HEK293 (cell line): Measurements from ENCODE around the gene CENPM.

ENCODE experiments used
- CTCF ChIA-PET: fragments of 350-600 bp; formaldehyde crosslinking; extraction: SDS; loops from one replicate; lab custom pipeline; 2021; ENCODE audit warnings: antibody characterized with exemption; lab: Yijun Ruan, JAX
- POLR2A ChIA-PET: fragments of 300-600 bp; formaldehyde crosslinking; extraction: SDS; loops from one replicate; lab custom pipeline; 2020; ENCODE audit warnings: antibody characterized with exemption, inconsistent platforms; lab: Yijun Ruan, JAX
- H3K27ac ChIP-seq: fragments of 200-500 bp; sonication (Bioruptor generic); 2 replicates; pipeline ENCODE4 v1.5.1; 2014; ENCODE audit warnings: low read depth, low read length, control low read depth, inconsistent platforms; ENCODE audit errors: extremely low read depth
- H3K36me3 ChIP-seq, 2 experiments: fragments of 200-500 bp in 1 of 2; sonication (Bioruptor generic) in 1 of 2; 1 replicate in 1 of 2; 2 replicates in 1 of 2; pipeline ENCODE4 v1.5.1; 2014 to 2017; ENCODE audit warnings: inconsistent platforms in 2 of 2, low read length in 2 of 2; ENCODE audit not compliant: control insufficient read depth in 2 of 2, insufficient read depth in 1 of 2
- H3K4me1 ChIP-seq: fragments of 200-500 bp; sonication (Bioruptor generic); 2 replicates; pipeline ENCODE4 v1.5.1; 2014; ENCODE audit warnings: mild to moderate bottlenecking, low read length, inconsistent platforms; ENCODE audit not compliant: control insufficient read depth, insufficient read depth
- H3K4me3 ChIP-seq: 2 replicates; pipeline ENCODE4 v1.5.1; 2011; ENCODE audit warnings: low read depth, mild to moderate bottlenecking, control low read depth, low read length, moderate library complexity
- H3K9me3 ChIP-seq: fragments of 200-500 bp; sonication (Bioruptor generic); 2 replicates; pipeline ENCODE4 v1.5.1; 2014; ENCODE audit warnings: low read depth, low read length, inconsistent platforms; ENCODE audit not compliant: control insufficient read depth, insufficient read depth
- HOXC10 ChIP-seq: sonication (generic); formaldehyde crosslinking; IDR thresholded peaks from 2 replicates; pipeline ENCODE4 v1.8.1; 2023; ENCODE audit warnings: mild to moderate bottlenecking, missing genetic modification reagents
- PRDM4 ChIP-seq: fragments of 450-650 bp; formaldehyde crosslinking; IDR thresholded peaks from 2 replicates; pipeline ENCODE4 v1.5.1; 2017; ENCODE audit warnings: missing biosample characterization, missing genetic modification characterization
- SP2 ChIP-seq: fragments of 450-650 bp; formaldehyde crosslinking; IDR thresholded peaks from 2 replicates; pipeline ENCODE4 v1.5.1; 2016; ENCODE audit warnings: missing biosample characterization, missing genetic modification characterization
- ZBTB10 ChIP-seq: fragments of 450-650 bp; formaldehyde crosslinking; IDR thresholded peaks from 2 replicates; pipeline ENCODE4 v1.5.1; 2016; ENCODE audit warnings: missing biosample characterization, missing genetic modification characterization
- ZBTB21 ChIP-seq: fragments of 450-650 bp; formaldehyde crosslinking; IDR thresholded peaks from 2 replicates; pipeline ENCODE4 v1.5.1; 2017; ENCODE audit warnings: missing biosample characterization, missing genetic modification characterization
- ZFHX2 ChIP-seq: fragments of 450-650 bp; formaldehyde crosslinking; conservative IDR thresholded peaks from 2 replicates; pipeline ENCODE4 v1.5.1; 2016; ENCODE audit warnings: missing biosample characterization, missing genetic modification characterization
- ZNF10 ChIP-seq: fragments of 450-650 bp; formaldehyde crosslinking; IDR thresholded peaks from 2 replicates; pipeline ENCODE4 v1.5.1; 2017; ENCODE audit warnings: missing biosample characterization, missing genetic modification characterization
- ZNF2 ChIP-seq: fragments of 450-650 bp; formaldehyde crosslinking; IDR thresholded peaks from 2 replicates; pipeline ENCODE4 v1.5.1; 2016; ENCODE audit warnings: missing biosample characterization, missing genetic modification characterization
- ZNF202 ChIP-seq: fragments of 450-650 bp; formaldehyde crosslinking; IDR thresholded peaks from 2 replicates; pipeline ENCODE4 v1.5.1; 2016; ENCODE audit warnings: missing biosample characterization, missing genetic modification characterization, borderline replicate concordance
- ZNF23 ChIP-seq: fragments of 450-650 bp; formaldehyde crosslinking; IDR thresholded peaks from 2 replicates; pipeline ENCODE4 v1.5.1; 2016; ENCODE audit warnings: missing biosample characterization, missing genetic modification characterization, borderline replicate concordance
- ZNF248 ChIP-seq: fragments of 450-650 bp; formaldehyde crosslinking; IDR thresholded peaks from 2 replicates; pipeline ENCODE4 v1.5.1; 2017; ENCODE audit warnings: missing biosample characterization, missing genetic modification characterization
- ZNF302 ChIP-seq: fragments of 450-650 bp; formaldehyde crosslinking; IDR thresholded peaks from 2 replicates; pipeline ENCODE4 v1.5.1; 2016; ENCODE audit warnings: missing biosample characterization, missing genetic modification characterization, low read depth
- ZNF335 ChIP-seq: fragments of 450-650 bp; formaldehyde crosslinking; conservative IDR thresholded peaks from 2 replicates; pipeline ENCODE4 v1.5.1; 2016; ENCODE audit warnings: missing biosample characterization, missing genetic modification characterization
- ZNF37A ChIP-seq: fragments of 450-650 bp; IDR thresholded peaks from 2 replicates; pipeline ENCODE4 v1.5.1; 2018; ENCODE audit warnings: missing biosample characterization, missing genetic modification characterization
- ZNF558 ChIP-seq: fragments of 450-650 bp; formaldehyde crosslinking; IDR thresholded peaks from 2 replicates; pipeline ENCODE4 v1.5.1; 2016; ENCODE audit warnings: missing biosample characterization, missing genetic modification characterization
- ZNF76 ChIP-seq: fragments of 450-650 bp; formaldehyde crosslinking; IDR thresholded peaks from 2 replicates; pipeline ENCODE4; 2016; ENCODE audit warnings: low read depth, missing biosample characterization, missing genetic modification characterization, borderline replicate concordance
- ZNF843 ChIP-seq: fragments of 450-650 bp; formaldehyde crosslinking; IDR thresholded peaks from 2 replicates; pipeline ENCODE4 v1.5.1; 2016; ENCODE audit warnings: missing biosample characterization, missing genetic modification characterization
- TF ChIP-seq, protein P1 (sequence below): fragments of 450-650 bp; formaldehyde crosslinking; IDR thresholded peaks from 2 replicates; pipeline ENCODE4 v1.5.1; 2016; ENCODE audit warnings: missing biosample characterization, missing genetic modification characterization, borderline replicate concordance
- TF ChIP-seq, protein P2 (sequence below): fragments of 450-650 bp; formaldehyde crosslinking; IDR thresholded peaks from 2 replicates; pipeline ENCODE4 v1.5.1; 2016; ENCODE audit warnings: missing biosample characterization, missing genetic modification characterization
- TF ChIP-seq, protein P3 (sequence below): fragments of 450-650 bp; formaldehyde crosslinking; IDR thresholded peaks from 2 replicates; pipeline ENCODE4 v1.5.1; 2016; ENCODE audit warnings: missing biosample characterization, missing genetic modification characterization
- TF ChIP-seq, protein P4 (sequence below): fragments of 450-650 bp; formaldehyde crosslinking; IDR thresholded peaks from 2 replicates; pipeline ENCODE4 v1.5.1; 2016; ENCODE audit warnings: missing biosample characterization, missing genetic modification characterization, low read depth

The CENPM gene

GRCh38 chr22:41927813-41928212 lies 19.1 kb downstream of the CENPM start:
- POLR2A ChIA-PET: interaction anchor here (1.0 to 4.3 kb wide), 4 partner anchors 8 to 181 kb away, joined by 3 to 27 read pairs (median 4); partner anchors contain the start of gene CENPM
- no peaks in the 10 kb centered on the region for H3K9me3 ChIP-seq
- CTCF ChIA-PET: interaction anchor here (0.6 to 1.4 kb wide), 6 partner anchors 11 to 230 kb away, joined by 3 to 6 read pairs (median 3); no protein-coding TSS in a partner anchor
- peaks cover 2% of the 10 kb centered on the region; the same call in 1 of the 2 replicates for H3K4me1 ChIP-seq
- H3K27ac ChIP-seq: no peak overlapping the region
- H3K36me3 ChIP-seq: peaks cover 5 to 11% of the 10 kb centered on the region in 2 experiments; a peak in 2 of 3 replicates
- H3K4me3 ChIP-seq: no peak overlapping the region
- TF ChIP-seq ZNF37A (no peak), ZNF843 (tag by site-specific recombination) (no peak), ZNF2 (peak; percentile 44; the same call in 1 of the 2 replicates), ZNF335 (no peak), HOXC10 (CRISPR knock-in tag) (no peak), ZBTB21 (tag by site-specific recombination) (no peak), ZNF23 (no peak), ZNF248 (tag by site-specific recombination) (no peak), ZNF10 (tag by site-specific recombination) (no peak), PRDM4 (tag by site-specific recombination) (no peak), ZNF302 (tag by site-specific recombination) (no peak), ZBTB10 (tag by site-specific recombination) (peak; percentile 14; the same call in 1 of the 2 replicates), ZNF202 (tag by site-specific recombination) (no peak), SP2 (tag by site-specific recombination) (peak; percentile 6; the same call in 1 of the 2 replicates), ZNF76 (no peak), ZFHX2 (no peak), ZNF558 (tag by site-specific recombination) (no peak)
- TF ChIP-seq, protein P1, sequence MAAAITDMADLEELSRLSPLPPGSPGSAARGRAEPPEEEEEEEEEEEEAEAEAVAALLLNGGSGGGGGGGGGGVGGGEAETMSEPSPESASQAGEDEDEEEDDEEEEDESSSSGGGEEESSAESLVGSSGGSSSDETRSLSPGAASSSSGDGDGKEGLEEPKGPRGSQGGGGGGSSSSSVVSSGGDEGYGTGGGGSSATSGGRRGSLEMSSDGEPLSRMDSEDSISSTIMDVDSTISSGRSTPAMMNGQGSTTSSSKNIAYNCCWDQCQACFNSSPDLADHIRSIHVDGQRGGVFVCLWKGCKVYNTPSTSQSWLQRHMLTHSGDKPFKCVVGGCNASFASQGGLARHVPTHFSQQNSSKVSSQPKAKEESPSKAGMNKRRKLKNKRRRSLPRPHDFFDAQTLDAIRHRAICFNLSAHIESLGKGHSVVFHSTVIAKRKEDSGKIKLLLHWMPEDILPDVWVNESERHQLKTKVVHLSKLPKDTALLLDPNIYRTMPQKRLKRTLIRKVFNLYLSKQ (tag by site-specific recombination): no peak
- TF ChIP-seq, protein P2, sequence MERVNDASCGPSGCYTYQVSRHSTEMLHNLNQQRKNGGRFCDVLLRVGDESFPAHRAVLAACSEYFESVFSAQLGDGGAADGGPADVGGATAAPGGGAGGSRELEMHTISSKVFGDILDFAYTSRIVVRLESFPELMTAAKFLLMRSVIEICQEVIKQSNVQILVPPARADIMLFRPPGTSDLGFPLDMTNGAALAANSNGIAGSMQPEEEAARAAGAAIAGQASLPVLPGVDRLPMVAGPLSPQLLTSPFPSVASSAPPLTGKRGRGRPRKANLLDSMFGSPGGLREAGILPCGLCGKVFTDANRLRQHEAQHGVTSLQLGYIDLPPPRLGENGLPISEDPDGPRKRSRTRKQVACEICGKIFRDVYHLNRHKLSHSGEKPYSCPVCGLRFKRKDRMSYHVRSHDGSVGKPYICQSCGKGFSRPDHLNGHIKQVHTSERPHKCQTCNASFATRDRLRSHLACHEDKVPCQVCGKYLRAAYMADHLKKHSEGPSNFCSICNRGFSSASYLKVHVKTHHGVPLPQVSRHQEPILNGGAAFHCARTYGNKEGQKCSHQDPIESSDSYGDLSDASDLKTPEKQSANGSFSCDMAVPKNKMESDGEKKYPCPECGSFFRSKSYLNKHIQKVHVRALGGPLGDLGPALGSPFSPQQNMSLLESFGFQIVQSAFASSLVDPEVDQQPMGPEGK: peak; percentile 54; the same call in 1 of the 2 replicates
- TF ChIP-seq, protein P3, sequence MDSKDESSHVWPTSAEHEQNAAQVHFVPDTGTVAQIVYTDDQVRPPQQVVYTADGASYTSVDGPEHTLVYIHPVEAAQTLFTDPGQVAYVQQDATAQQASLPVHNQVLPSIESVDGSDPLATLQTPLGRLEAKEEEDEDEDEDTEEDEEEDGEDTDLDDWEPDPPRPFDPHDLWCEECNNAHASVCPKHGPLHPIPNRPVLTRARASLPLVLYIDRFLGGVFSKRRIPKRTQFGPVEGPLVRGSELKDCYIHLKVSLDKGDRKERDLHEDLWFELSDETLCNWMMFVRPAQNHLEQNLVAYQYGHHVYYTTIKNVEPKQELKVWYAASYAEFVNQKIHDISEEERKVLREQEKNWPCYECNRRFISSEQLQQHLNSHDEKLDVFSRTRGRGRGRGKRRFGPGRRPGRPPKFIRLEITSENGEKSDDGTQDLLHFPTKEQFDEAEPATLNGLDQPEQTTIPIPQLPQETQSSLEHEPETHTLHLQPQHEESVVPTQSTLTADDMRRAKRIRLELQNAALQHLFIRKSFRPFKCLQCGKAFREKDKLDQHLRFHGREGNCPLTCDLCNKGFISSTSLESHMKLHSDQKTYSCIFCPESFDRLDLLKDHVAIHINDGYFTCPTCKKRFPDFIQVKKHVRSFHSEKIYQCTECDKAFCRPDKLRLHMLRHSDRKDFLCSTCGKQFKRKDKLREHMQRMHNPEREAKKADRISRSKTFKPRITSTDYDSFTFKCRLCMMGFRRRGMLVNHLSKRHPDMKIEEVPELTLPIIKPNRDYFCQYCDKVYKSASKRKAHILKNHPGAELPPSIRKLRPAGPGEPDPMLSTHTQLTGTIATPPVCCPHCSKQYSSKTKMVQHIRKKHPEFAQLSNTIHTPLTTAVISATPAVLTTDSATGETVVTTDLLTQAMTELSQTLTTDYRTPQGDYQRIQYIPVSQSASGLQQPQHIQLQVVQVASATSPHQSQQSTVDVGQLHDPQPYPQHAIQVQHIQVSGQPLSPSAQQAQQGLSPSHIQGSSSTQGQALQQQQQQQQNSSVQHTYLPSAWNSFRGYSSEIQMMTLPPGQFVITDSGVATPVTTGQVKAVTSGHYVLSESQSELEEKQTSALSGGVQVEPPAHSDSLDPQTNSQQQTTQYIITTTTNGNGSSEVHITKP: peak; percentile 28; the same call in 1 of the 2 replicates
- TF ChIP-seq, protein P4, sequence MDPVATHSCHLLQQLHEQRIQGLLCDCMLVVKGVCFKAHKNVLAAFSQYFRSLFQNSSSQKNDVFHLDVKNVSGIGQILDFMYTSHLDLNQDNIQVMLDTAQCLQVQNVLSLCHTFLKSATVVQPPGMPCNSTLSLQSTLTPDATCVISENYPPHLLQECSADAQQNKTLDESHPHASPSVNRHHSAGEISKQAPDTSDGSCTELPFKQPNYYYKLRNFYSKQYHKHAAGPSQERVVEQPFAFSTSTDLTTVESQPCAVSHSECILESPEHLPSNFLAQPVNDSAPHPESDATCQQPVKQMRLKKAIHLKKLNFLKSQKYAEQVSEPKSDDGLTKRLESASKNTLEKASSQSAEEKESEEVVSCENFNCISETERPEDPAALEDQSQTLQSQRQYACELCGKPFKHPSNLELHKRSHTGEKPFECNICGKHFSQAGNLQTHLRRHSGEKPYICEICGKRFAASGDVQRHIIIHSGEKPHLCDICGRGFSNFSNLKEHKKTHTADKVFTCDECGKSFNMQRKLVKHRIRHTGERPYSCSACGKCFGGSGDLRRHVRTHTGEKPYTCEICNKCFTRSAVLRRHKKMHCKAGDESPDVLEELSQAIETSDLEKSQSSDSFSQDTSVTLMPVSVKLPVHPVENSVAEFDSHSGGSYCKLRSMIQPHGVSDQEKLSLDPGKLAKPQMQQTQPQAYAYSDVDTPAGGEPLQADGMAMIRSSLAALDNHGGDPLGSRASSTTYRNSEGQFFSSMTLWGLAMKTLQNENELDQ (tag by site-specific recombination): no peak
